K562 (cell line): ENCODE data around the gene SGMS1. TPM values are rescaled to one million over a fixed set of nuclear protein-coding genes. Genes with fewer than 3 reads are reported as not detected.

ENCODE experiments used
- ATF3 ChIP-seq, 2 experiments: fragments of 450-650 bp in 1 of 2; sonication (generic) in 1 of 2; formaldehyde crosslinking in 1 of 2; IDR thresholded peaks in 1 of 2; conservative IDR thresholded peaks in 1 of 2; 2 replicates each; pipeline versions ENCODE4 v1.6.1 to v1.8.1; 2016 to 2023; ENCODE audit warnings: mild to moderate bottlenecking in 2 of 2, moderate library complexity in 2 of 2, inconsistent platforms in 1 of 2, missing genetic modification reagents in 1 of 2
- BRCA1 ChIP-seq, 2 experiments: fragments of 450-650 bp in 1 of 2; sonication (generic) in 1 of 2; formaldehyde crosslinking in 1 of 2; IDR thresholded peaks; 2 replicates each; pipeline versions ENCODE4 v1.5.0 to v1.6.1; 2017 to 2020; ENCODE audit warnings: mild to moderate bottlenecking in 1 of 2, missing genetic modification reagents in 1 of 2
- HES1 ChIP-seq: fragments of 450-650 bp; IDR thresholded peaks from 2 replicates; pipeline ENCODE4 v1.6.1; 2016; ENCODE audit warnings: low read depth, mild to moderate bottlenecking, moderate library complexity
- HMGXB4 ChIP-seq: sonication (generic); formaldehyde crosslinking; IDR thresholded peaks from 2 replicates; pipeline ENCODE4 v1.8.1; 2023; ENCODE audit warnings: mild to moderate bottlenecking, missing genetic modification reagents
- MYNN ChIP-seq, 2 experiments: sonication (generic); formaldehyde crosslinking in 1 of 2; IDR thresholded peaks; 2 replicates each; pipeline versions ENCODE4 v1.5.0 to v1.6.1; 2016 to 2020; ENCODE audit warnings: antibody characterized with exemption in 1 of 2, missing genetic modification reagents in 1 of 2
- NCOA1 ChIP-seq: fragments of 450-650 bp; IDR thresholded peaks from 2 replicates; pipeline ENCODE4 v1.6.1; 2016; ENCODE audit warnings: low read depth
- NR3C1 ChIP-seq: sonication (generic); formaldehyde crosslinking; IDR thresholded peaks from 2 replicates; pipeline ENCODE4 v1.8.1; 2022; ENCODE audit warnings: missing genetic modification reagents
- RAD21 ChIP-seq, 2 experiments: fragments of 250-450 bp in 1 of 2; fragments of 450-650 bp in 1 of 2; sonication (Bioruptor Pico) in 1 of 2; formaldehyde crosslinking in 1 of 2; IDR thresholded peaks in 1 of 2; conservative IDR thresholded peaks in 1 of 2; 2 replicates each; pipeline versions ENCODE4 v1.4.0 to v1.8.0; 2020 to 2022; ENCODE audit warnings: mild to moderate bottlenecking in 2 of 2, moderate library complexity in 1 of 2
- SAFB ChIP-seq: fragments of 200-400 bp; formaldehyde crosslinking; IDR thresholded peaks from 2 replicates; pipeline ENCODE4 v1.6.1; 2017; ENCODE audit warnings: low read depth, low read length, borderline replicate concordance
- ZBTB9 ChIP-seq: fragments of 450-650 bp; formaldehyde crosslinking; IDR thresholded peaks from 2 replicates; pipeline ENCODE4 v1.4.0; 2020; ENCODE audit warnings: mild to moderate bottlenecking, moderate library complexity
- ZKSCAN1 ChIP-seq: fragments of 150-350 bp; IDR thresholded peaks from 2 replicates; pipeline ENCODE4 v1.6.1; 2016; ENCODE audit warnings: low read depth, low read length
- ZNF175 ChIP-seq: fragments of 200-800 bp; sonication (Bioruptor generic); IDR thresholded peaks from 2 replicates; pipeline ENCODE4 v1.6.1; 2016; ENCODE audit warnings: low read depth, mild to moderate bottlenecking, missing genetic modification characterization, missing compliant biosample characterization
- ZNF395 ChIP-seq: fragments of 200-800 bp; sonication (Bioruptor generic); IDR thresholded peaks from 2 replicates; pipeline ENCODE4 v1.6.1; 2017; ENCODE audit warnings: missing genetic modification characterization, missing compliant biosample characterization
- ZNF518B ChIP-seq: fragments of 250-450 bp; sonication (Bioruptor Pico); IDR thresholded peaks from 2 replicates; pipeline ENCODE4 v1.5.0; 2021; ENCODE audit warnings: mild to moderate bottlenecking, moderate library complexity
- polyA plus RNA-seq, 8 experiments: library from polyadenylated mRNA; depleted of rRNA in 4 of 8; stranded (reverse) in 5 of 8; unstranded in 3 of 8; fragments of >200 nt; fragmentation: Nextera tagmentation in 2 of 8; fragmentation: Illumina TruSeq in 1 of 8; extraction: Ambion mirVana in 2 of 8; extraction: Trizol in 1 of 8; gene quantifications; 2 replicates each; pipeline versions ENCODE4 v1.2.1 to v1.2.3, GENCODE V29; 2011 to 2014; ENCODE audit warnings: inconsistent platforms in 1 of 8, missing spikeins in 1 of 8
- total RNA-seq, 7 experiments: library from RNA; depleted of rRNA in 6 of 7; stranded (reverse); fragments of >200 nt in 6 of 7; fragmentation: Illumina TruSeq in 2 of 7; extraction: Trizol in 2 of 7; gene quantifications; 2 replicates each; pipeline versions ENCODE4 v1.2.1 to v1.2.3, GENCODE V29; 2011 to 2021; ENCODE audit warnings: low replicate concordance in 1 of 7

The SGMS1 gene
- total and polyA plus RNA-seq, 9 of the 15 experiments (the other 6 are each of a cell fraction or from before 2014, with no cell fraction given) = 22.6 to 232 (median 82.2) TPM

- no peak for TF ChIP-seq ZNF518B (CRISPR knock-in tag)
- TF ChIP-seq ZNF395 (CRISPR knock-in tag) = peak; percentile 82
- no peak for TF ChIP-seq ZKSCAN1
- TF ChIP-seq HES1 = no peak
- no peak for TF ChIP-seq ZBTB9
- TF ChIP-seq HMGXB4 (CRISPR knock-in tag) = no peak
- TF ChIP-seq RAD21 (CRISPR knock-in tag; conservative IDR thresholded peaks at IDR 0.05 in 1 of 2, IDR thresholded peaks at IDR 0.05 in 1 of 2) = peak; percentile 70 to 72
- no peak for TF ChIP-seq SAFB
- TF ChIP-seq ATF3 (IDR thresholded peaks at IDR 0.05) = no peak
- no peak; the same call in 1 of the 2 replicates for TF ChIP-seq ATF3 (CRISPR knock-in tag; conservative IDR thresholded peaks at IDR 0.05)
- TF ChIP-seq ZNF175 (CRISPR knock-in tag) = peak; percentile 40
- no peak for TF ChIP-seq NR3C1 (CRISPR knock-in tag)
- no peak for TF ChIP-seq NCOA1
- no peak for TF ChIP-seq BRCA1 (IDR thresholded peaks at IDR 0.05)
- TF ChIP-seq BRCA1 (CRISPR knock-in tag; IDR thresholded peaks at IDR 0.05) = no peak
- TF ChIP-seq MYNN (IDR thresholded peaks at IDR 0.05) = peak; percentile 50; the same call in 1 of the 2 replicates
- no peak for TF ChIP-seq MYNN (CRISPR knock-in tag; IDR thresholded peaks at IDR 0.05)
Measured at GRCh38 chr10:50554995-50555568, 68.7 kb downstream of the SGMS1 start (continued).
